GM19397 (cell line): ENCODE results near the gene PTH2.

Experiments used
- ATAC-seq: cut with Tn5 transposase; IDR thresholded peaks from one replicate; pipeline ENCODE4 v1.9.1; 2021; ENCODE audit warnings: mild to moderate bottlenecking, moderate library complexity; ENCODE audit not compliant: unreplicated experiment

The PTH2 gene

DNA sequence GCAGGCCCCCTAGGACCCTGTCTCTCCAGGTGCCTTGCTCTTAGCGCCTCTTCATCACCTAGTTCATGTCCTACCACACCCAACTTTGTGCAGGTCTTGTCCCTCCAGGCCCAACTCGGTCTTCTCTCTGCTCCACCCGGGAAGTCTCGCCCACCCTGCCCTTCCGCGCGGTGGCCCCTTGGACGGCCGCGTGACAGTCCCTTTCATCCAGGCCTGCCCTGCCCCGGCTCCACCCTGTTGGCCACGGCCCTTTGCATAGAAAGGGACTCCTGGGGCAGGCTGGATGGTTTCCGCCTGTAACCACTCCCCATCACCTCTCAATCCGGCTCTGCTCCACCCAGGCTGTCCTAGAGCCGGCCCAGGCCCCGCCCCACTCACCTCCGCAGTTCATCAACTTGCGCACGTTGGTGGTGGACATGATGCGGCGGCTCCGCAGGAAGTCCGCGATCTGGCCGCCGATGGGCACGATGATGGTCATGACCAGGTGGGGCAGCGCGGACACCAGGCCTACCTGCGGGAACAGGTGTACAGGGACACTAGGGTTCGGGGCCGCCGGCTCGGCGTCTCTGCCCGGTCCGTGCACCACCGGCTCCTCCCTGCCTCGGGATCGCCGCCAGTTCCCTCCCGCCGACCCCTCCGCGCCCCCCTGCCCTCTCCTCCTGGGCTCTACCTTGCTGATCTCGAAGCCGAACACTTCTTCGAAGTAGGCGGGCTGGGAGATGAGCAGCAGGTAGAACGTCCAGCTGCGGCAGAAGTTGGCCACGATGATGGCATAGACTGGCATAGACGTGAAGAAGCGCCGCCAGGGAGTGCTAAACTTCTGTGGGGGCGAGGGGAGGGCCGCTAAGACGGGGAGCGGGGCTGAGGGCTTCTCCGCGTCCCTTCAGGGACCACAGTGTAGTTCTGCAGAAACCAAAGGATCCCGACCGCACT lies 9.2 kb upstream of the PTH2 start:
- ATAC-seq = no peak

GRCh38 chr19:49431330-49431749 lies 8.1 kb upstream of the PTH2 start:
- ATAC-seq = no peak

GRCh38 chr19:49430678-49431329 lies 7.6 kb upstream of the PTH2 start:
- no peak for ATAC-seq

GRCh38 chr19:49430172-49430677 lies 7.0 kb upstream of the PTH2 start:
- ATAC-seq = no peak

DNA sequence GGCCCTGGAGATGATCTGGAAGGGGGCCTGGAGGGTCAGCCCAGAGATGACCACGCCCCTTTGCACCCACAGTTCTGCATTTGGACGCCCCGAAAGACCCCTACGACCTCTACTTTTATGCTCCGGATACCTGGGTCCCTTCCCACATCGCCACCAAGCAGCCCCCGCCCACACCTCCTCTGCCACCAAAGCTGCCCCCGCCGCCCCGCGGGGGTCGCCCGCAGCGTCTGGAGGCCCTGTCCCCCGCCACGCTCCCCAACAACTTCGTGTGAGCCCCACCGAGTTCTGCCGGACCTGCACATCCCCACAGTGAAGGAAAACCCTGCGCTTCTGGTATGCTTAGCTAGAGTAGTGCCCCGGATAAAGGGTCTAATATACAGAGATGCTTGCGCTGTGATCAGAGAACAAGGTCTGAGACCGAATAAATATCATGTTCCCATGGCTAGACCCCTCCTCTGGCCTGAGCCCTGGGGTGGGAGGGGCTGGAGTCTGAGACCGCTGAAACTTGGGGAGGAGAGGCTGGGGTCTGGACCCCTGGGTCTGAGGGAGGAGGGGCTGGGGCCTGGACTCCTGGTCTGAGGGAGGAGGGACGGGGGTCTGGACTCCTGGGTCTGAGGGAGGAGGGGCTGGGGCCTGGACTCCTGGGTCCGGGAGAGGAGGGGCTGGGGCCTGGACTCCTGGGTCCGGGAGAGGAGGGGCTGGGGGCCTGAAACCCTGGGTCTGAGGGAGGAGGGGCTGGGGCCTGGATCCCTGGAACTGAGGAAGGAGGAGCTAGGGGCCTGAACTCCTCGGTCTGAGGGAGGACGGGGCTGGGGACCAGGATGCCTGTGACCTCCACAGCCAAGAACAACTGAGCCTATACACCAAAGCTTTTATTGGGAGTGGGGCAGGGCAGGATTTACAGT lies 5.6 kb upstream of the PTH2 start:
- ATAC-seq = no peak

GRCh38 chr19:49427855-49428546 lies 4.8 kb upstream of the PTH2 start:
- no peak for ATAC-seq

GRCh38 chr19:49427339-49427738 lies 4.1 kb upstream of the PTH2 start:
- no peak for ATAC-seq

DNA sequence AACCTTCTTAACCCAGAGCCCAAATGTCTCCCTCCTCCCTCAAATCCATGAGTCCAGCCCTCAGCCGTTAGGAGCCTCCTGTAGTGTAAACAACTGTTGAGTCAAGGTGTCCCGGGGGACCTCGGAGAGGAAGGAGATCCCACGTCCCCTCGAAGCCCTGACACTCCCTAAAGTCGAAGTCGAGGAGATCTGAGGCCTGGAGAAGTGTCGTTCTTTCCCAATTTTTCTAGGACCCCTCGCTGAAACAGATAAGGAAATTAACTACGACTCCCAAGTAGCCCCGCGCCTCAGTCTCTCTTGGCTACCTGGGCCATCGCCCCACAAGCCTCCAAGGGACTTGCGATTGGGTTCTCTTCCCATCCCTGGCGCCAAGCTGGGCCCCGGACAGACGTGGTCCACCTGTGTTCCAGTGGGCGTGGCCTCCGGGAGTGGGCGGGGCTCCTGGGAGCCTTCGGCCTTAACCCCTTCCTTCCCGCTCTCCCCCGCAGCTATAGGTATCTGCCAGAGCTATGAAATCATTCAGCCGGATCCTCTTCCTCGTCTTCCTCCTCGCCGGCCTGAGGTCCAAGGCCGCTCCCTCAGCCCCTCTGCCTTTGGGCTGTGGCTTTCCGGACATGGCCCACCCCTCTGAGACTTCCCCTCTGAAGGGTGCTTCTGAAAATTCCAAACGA lies 2.8 kb upstream of the PTH2 start:
- no peak for ATAC-seq

GRCh38 chr19:49425178-49425577 lies 1.9 kb upstream of the PTH2 start, which contains the start of gene GFY:
Gene GFY, plus strand, starts transcription at chr19:49425388. Its CDS starts 1,043 bp downstream, at chr19:49426431.
- ATAC-seq = no peak

DNA sequence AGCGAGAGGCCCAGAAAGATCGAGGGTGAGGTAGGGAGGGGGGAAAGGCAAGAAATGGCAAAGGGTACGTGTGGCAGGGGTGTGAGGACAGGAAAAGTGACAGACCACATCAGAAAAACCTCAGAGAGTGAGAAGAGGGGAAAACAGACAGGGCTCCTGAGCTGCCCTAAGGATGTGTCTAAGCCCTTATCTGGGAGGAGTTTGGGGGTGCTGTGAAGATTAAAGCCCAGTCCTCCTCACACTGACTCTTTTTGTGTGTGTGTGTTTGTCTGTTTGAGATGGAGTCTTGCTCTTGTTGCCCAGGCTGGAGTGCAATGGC lies 703 bp upstream of the PTH2 start:
- no peak for ATAC-seq

GRCh38 chr19:49422407-49423070 lies 702 bp downstream of the PTH2 start:
- ATAC-seq = no peak

GRCh38 chr19:49421878-49422202 lies 1.4 kb downstream of the PTH2 start:
- no peak for ATAC-seq

GRCh38 chr19:49421039-49421877 lies 2.0 kb downstream of the PTH2 start:
- no peak for ATAC-seq

DNA sequence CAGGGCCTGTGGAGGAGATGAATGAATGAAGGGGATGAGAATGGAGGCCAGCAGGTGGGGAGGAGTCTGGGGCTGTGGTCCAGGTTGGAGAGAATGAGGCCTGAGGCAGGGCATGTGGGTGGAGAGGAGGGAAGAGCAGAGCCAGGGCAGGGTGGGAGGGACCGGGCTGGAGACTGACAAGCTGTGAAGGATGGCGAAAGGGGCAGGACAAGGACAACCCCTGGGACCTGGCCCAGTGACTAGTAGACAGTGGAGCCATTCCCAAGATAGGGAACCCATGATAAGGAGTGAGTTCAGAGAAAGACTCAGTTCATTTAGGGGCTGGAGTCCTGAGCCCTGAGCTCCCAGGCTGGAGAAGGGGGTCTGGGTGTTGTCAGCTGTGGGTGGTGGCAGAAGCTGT lies 3.0 kb downstream of the PTH2 start:
- no peak for ATAC-seq

DNA sequence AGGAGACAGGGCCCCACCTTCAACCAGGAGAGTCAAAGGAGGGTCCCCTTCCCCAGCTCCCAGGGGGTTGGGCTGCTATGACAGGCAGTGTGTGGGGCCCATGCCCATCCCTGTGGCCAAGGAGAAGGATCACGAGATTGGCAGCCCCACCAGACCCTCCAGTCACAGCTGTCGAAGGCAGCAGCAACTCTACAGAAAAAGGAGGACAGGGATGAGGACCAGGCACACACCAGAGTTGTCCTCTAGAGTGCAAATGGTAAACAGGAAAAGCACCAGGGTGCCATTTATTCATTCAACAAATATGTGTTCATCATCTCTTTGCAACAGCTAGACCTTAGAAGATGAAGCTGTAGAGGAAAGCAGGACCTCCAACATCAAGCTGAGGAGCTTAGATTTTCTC lies 4.1 kb downstream of the PTH2 start:
- no peak for ATAC-seq

- no peak for ATAC-seq
These were observed 4.7 kb downstream of the PTH2 start for GRCh38 chr19:49418511-49418910.

- ATAC-seq = no peak
These were observed 6.2 kb downstream of the PTH2 start for GRCh38 chr19:49417088-49417487.

DNA sequence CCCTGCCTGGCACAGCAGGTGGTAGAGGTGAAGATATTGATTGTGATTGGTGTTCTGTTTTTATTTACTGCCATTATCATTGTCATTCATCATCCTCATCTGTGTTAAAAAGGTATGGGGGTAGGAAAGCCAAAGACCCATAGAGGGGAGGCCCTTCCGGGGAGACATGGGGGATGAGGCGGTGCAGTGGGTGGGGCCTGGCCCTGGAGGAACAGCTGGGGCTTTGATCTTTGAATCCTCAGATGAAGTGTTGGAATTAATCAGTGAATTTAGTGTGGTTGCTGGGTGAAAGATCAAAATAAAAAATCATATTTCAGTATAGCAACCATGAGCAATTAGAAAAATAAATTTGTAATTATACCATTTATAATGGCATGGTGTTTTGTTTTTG lies 7.4 kb downstream of the PTH2 start:
- no peak for ATAC-seq
